Fibroblast of villous mesenchyme (primary cell): ENCODE results near the gene RBP3. TPM values are rescaled to one million over a fixed set of nuclear protein-coding genes. Genes with fewer than 3 reads are reported as not detected.
A peak's percentile ranks its signal among the peaks of the same experiment; 100 is the strongest.

Experiments
- DNase-seq: peaks from one replicate; pipeline ENCODE4 v3.0.0-alpha.2; 2010; ENCODE audit warnings: low read depth
- H3K4me3 ChIP-seq: 2 replicates; pipeline ENCODE4 v1.5.1; 2011; ENCODE audit warnings: low read depth, mild to moderate bottlenecking, low read length
- CTCF ChIP-seq: IDR thresholded peaks from 2 replicates; pipeline ENCODE4 v1.5.1; 2012; ENCODE audit warnings: low read depth, mild to moderate bottlenecking, low read length; ENCODE audit not compliant: insufficient read depth
- total RNA-seq: library from RNA; depleted of rRNA; stranded (reverse); fragments of >200 nt; gene quantifications from 2 replicates; pipeline ENCODE4 v1.2.3, GENCODE V29; 2012

The RBP3 gene
- total RNA-seq, 1 donor, result not detected

DNA sequence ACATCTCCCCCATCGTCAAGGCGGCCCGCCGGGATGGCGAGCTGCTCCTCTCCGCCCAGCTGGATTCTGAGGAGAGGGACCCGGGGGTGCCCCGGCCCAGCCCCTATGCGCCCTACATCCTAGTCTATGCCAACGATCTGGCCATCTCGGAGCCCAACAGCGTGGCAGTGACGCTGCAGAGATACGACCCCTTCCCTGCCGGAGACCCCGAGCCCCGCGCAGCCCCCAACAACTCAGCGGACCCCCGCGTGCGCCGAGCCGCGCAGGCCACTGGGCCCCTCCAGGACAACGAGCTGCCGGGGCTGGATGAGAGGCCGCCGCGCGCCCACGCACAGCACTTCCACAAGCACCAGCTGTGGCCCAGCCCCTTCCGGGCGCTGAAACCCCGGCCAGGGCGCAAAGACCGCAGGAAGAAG is 38.1 kb upstream of the RBP3 start:
- H3K4me3 ChIP-seq, result no peak overlapping the region
- no peak for DNase-seq
- no peak for TF ChIP-seq CTCF

- TF ChIP-seq CTCF, result no peak
- H3K4me3 ChIP-seq, result no peak overlapping the region
- DNase-seq, result peak; percentile 4
Measured at GRCh38 chr10:47311193-47311931, 36.8 kb upstream of the RBP3 start.

DNA sequence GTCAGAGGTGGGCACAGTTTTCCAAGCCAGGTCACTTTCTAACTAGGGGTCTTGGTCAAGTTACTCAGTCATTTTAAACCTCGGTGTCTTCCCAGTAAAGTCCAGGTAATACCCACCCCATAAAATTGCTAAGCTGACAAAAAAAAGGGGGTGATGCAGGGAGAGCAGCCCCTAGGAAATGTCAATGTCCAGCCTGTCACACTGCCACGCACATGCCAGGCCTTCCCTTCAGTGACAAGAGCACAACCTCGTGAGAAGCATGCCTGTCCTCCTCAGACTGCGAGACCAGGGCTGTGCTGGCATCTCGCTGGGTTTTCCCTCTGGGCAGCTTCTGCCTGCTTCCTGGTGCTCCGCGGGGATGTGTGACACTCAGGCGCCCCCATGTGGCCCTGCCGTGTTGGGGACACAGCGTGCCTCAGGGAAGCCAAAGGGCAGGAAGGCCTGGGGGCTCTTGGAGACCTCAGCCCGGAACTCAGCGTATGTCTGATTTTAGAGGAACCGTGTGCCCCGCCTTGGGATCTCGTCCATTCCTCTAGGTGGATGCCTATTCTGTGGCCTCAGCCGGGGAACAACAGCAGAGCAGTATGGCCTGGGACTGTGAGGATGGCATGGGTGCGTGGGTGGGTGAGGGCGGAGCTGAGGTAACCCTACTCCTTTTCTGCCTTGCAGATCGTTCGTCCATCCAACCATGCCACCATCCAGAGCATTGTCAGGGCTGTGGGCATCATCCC is 36.1 kb upstream of the RBP3 start:
- no peak overlapping the region for H3K4me3 ChIP-seq
- peak; percentile 87 for TF ChIP-seq CTCF
- DNase-seq, result peak; percentile 60

- no peak overlapping the region for H3K4me3 ChIP-seq
- no peak for DNase-seq
- TF ChIP-seq CTCF, result no peak
Measured at GRCh38 chr10:47312663-47312995, 35.5 kb upstream of the RBP3 start.

DNA sequence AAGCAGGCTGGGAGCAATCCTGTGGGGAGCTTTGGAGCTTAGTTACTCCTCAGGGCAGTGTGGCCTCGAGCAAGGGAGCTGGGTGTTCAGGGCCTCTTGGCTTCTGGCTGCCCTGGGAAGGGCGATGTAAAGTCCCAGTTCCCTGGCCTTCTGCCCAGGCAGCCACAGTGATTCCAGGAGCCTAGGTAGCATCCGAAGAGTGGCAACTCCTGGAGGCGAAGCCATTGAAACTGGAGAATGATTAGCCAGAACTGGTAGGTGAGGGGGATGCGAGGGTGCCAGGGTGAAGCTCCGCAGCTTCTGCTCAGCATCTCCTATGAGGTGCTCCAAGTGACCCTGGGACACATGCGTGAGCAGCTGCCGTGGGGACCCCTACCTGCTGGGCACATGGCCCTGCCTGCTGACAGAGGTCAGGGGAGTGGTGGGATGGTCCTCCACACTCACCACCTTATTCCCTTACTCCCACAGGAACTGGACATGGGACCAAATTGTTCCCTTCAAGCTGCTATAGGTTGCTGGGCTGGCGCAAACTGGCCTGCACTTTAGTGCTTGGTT is 33.7 kb upstream of the RBP3 start:
- no peak overlapping the region for H3K4me3 ChIP-seq
- DNase-seq, result no peak
- TF ChIP-seq CTCF, result no peak

DNA sequence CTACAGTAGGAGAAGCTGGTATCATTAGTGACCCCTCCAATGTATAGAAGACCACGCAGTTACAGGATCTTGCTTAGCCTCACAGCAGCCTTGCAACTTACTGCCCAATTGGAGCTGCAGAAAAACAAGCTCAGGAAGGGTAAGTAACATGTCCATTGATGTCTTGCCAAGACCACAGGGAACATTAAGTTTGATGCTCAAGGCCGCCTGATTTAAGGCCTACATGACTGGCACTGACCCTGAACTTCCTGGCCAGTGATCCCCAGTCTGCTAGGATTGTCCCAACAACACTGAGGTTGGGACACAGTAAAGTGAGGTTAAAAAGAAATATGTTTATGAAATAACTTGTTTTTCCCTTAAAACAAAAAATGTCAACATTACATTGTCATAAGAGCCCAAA is 32.7 kb upstream of the RBP3 start:
- H3K4me3 ChIP-seq, result no peak overlapping the region
- no peak for DNase-seq
- TF ChIP-seq CTCF, result no peak
